Stimulated activated CD8-positive, alpha-beta memory T cell treated with anti-CD3 and anti-CD28 coated beads, Interleukin-7, amount 100 ng/mL, for 24 hours (primary cell): ENCODE measurements around the gene RHOA.

Experiments
- DNase-seq: peaks from one replicate; pipeline ENCODE4 v3.0.0-alpha.2; 2020; ENCODE audit warnings: low read depth

RHOA gene

DNA sequence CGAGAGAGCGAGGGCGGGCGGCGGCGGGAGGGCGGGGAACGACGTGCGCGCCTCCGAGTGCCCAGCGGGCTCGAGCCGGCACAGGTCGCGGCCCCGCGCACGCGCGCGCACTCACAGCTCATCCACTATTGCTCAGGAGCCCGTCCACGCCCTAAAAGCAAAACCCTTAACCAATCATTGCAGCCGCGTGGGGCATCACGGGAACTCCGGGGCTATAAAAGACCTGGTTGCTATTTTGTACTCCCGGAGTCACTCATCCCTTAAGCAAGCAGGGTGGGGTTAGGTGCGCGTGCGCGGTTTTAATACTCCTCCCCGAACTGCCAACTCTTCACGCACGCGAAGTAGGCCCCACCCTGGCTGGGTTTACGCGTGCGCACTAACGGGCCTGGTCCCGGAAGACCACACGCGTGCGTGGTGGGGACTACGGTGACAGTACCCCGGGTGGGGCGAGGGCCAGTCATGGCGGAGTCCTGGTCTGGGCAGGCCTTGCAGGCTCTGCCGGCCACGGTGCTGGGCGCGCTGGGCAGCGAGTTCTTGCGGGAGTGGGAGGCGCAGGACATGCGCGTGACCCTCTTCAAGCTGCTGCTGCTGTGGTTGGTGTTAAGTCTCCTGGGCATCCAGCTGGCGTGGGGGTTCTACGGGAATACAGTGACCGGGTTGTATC is at the start of gene RHOA, which contains the start of gene TCTA:
TSS of gene RHOA (minus strand) at position 9 of the 664 bp plus-strand sequence. CDS start 36,387 bp downstream, outside the sequence.
TSS of gene TCTA (plus strand) at position 456 of the 664 bp plus-strand sequence. CDS start at position 460, 4 bp downstream.
- DNase-seq, result peak; percentile 96

GRCh38 chr3:49460956-49461355 is 49.2 kb upstream of the RHOA start:
- DNase-seq, result no peak

- no peak for DNase-seq
Measured at GRCh38 chr3:49460188-49460890, 48.6 kb upstream of the RHOA start.

DNA sequence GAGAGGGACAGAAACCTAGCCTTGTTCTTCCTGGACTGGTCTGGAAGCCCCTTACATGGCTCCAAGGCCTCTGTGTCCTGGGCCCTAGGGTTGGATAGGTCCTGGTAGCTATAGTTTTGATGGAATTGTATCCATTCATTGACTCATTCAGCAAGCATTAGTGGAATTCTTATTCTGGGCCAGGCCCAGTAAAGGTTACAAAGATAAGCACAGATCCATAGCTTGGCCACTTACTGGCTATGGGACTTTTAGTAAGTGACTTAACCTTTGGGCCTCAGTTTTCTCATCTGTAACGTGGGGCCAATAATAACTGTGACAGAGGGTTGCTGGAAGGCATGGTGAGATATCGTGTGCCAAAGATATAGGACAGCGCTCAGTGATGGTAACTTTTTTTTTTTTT is 44.7 kb upstream of the RHOA start:
- DNase-seq, result no peak

- DNase-seq, result no peak
Measured at GRCh38 chr3:49454898-49455681, 43.3 kb upstream of the RHOA start.

DNA sequence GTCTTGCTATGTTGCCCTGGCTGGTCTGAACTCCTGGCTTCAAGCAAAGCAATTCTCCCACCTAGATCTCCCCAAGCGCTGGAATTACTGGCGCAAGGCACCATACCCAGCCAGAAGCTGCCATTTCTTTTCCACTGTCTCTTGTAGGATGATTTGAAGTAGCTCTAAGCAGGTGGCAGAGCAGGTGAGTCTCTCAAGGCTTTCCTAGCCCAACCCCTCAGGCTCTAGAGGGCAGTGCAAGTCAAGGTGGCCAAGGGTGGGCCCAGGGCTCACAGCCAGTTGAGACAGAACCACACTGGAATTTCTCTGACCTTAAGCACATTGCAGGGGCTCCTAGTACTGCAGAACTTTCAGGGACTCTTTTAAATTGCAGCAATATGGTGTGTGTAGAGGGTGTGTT is 42.7 kb upstream of the RHOA start:
- no peak for DNase-seq

- DNase-seq, result no peak
Measured at GRCh38 chr3:49453621-49454020, 41.8 kb upstream of the RHOA start.

DNA sequence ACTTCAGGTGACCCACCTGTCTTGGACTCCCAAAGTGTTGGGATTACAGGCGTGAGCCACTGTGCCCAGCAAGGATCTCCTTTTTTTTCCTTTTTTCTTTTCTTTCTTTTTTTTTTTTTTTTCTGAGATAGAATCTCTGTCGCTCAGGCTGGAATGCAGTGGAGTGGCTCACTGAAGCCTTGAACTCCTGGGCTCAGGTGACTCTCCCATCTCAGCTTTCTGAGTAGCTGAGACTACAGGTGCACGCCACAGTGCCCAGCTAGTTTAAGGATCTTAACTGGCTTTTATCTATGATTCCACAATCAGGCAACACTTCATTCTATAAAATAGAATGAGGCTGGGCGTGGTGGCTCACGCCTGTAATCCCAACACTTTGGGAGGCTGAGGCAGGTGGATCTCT is 33.6 kb upstream of the RHOA start:
- no peak for DNase-seq

DNA sequence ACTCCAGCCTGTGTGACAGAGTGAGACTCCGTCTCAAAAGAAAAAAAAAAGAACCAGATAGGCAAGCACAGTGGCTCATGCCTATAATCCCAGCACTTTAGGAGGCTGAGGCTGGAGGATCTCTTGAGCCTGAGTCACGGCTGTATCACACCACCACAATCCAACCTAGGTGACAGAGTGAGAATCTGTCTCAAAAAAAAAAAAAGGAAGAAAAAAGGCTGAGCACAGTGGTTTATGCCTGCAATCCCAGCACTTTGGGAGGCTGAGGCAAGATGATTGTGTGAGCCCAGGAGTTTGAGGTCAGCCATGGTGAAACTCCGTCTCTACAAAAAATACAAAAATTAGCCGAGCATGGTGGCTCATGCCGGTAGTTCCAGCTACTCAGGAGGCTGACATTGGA is 23.0 kb upstream of the RHOA start:
- no peak for DNase-seq

GRCh38 chr3:49428752-49429080 is 16.9 kb upstream of the RHOA start:
- DNase-seq, result no peak

GRCh38 chr3:49427586-49427985 is 15.8 kb upstream of the RHOA start:
- no peak for DNase-seq

- DNase-seq, result no peak
Measured at GRCh38 chr3:49424816-49425215, 13.0 kb upstream of the RHOA start.

DNA sequence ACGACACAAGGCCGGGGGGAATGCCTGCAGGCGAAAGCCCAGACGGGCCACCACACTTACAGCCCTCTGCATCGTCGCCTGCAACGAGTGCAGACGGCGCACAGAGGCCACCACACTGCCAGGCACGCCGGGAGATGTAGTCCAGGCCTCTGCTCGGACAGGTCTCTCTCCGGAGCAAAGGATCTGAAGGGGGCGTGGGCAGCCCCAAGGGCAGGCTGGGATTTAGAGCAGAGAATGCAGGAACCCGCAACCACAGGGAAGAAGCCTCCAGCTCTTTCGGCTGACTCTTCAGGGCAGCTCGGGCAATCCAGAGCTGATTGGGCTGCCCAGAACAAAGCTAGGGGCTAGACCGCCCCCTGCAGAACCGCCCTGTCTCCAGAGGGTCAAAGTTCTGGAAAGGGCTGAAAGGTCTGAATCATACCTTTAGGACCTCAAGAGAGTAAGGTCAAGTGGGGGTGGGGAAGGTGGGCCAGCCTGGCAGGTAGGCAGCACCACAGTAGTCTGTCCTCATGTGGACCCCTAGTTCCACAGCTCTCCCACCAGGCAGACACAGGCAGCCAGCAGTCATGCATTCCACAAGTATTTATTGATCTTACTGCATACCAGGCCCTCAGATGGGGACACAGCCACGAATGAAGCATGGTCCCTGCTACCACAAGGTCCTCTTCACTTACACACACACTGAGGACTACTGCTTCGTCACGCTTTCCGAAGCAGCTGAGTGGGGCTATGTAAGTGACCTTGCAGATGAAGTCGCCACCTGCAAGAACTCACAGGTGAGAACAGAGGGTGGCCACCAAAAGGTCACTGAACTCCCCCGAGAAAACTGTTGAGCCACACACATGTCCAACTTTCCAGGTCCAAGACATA is 10.8 kb upstream of the RHOA start, which contains the start of gene AMT:
TSS of gene AMT (minus strand) at position 95 of the 870 bp plus-strand sequence. CDS start at position 72, 23 bp downstream.
- no peak for DNase-seq

DNA sequence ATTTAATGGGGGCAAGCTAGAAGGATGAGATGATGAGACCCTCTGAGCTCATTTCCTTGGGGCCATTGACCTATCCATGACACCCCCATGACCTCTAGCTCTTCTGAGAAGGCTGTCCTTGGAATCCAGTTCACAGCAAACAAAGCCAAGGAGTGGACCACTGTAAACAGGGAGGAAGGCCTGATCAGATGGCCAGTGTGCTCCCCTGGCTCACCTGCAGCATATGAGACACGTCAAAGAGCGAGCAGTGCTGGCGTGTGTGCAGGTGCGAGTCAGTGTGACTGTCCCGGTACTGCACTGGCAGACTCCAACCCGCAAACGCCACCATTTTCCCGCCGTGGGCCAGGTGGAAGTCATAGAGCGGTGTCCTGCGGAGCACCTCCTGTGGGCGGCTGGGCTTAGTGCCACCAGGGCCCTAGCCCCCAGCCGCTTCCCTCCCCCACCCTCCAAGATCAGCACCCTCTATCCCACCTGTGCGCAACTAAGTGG is 10.2 kb upstream of the RHOA start:
- DNase-seq, result no peak

DNA sequence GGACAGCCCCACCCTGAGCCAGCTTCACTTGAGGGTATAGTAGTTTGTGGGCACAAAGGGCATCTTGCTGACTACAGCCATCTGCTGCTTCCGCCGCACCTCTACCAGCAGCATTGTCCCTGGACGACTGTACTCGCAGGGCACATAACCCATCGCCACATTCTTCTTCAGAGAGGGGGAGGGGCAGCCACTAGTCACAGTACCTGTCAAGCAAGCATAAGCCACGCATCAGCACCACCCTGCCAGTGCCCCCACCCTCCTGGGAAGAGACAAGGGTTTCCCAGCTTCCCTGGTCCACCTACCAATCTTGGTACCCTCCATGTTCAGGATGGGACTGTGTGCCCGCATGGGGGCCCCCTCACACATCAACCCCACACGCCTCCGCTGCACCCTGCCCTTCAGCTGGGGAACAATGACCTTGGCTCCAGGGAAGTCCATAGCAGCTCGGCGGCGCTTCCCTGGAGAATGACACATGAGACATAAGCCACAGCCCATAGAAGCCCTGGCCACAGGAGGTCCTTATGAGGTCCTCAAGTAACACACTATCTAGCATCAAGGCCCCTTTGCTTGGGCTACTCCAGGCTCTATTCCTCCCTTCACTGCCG is 5.8 kb upstream of the RHOA start:
- no peak for DNase-seq

DNA sequence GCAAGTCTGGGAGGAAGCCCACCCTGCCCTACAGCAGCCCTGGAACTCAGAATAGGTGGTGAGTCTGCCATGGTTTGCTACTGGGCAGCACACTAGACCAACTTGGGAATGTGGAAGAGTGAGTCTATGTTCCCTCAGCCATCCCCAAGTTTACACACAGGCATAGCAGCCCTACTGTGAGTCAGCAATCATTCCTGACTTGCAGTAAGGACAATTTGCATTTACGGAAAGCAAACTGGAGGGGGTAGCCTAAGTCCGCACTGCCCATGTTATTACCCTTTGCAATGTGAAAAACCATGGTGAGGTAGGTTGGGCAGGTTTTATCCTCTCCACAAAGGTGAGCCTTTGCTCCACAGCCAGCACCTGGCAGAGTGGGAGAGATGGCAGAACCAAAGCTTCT is 5.1 kb upstream of the RHOA start:
- DNase-seq, result no peak

GRCh38 chr3:49415931-49416601 is 4.3 kb upstream of the RHOA start:
- DNase-seq, result peak; percentile 35

- DNase-seq, result no peak
Measured at GRCh38 chr3:49414753-49415152, 3.0 kb upstream of the RHOA start.

GRCh38 chr3:49413338-49413734 is 1.6 kb upstream of the RHOA start:
- DNase-seq, result no peak

DNA sequence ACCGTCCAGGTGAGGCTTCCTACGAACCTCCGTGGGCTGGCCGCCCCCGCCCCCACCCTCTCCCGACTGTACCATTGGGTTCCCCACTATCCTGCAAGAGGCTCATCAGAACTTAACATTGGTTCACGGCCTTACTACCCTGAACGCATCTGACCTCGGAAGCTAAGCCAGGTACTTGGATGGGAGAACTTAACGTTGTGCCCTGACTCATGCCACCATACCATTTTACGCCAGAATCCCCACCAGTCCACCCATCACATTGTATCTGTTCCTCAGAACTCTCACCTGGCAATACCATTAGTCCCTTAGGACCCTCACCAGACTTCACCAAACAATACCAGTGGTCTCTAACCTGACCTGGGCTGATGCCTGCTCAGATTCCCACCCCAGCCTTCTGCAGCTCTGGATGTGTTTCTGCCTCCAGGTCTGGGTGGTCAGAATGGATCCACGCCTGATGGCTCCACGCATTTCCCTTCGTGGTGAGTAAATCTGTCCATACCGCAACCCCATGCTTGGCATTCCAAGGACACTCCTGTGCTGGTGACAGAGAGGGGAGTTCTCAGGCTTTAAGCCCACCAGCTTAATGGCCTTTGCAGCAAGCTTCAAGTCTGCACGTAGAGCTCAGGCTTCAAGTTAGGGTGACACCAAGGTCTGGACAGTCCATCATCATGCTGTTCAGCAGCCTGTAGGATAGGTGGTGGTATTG is 1.0 kb upstream of the RHOA start:
- DNase-seq, result no peak
